ENCODE measurements around the gene PHYKPL. TPM values are rescaled to one million over a fixed set of nuclear protein-coding genes. Genes with fewer than 3 reads are reported as not detected.

Gene PHYKPL
- polyA plus RNA-seq, 1 donor (not counting 4 experiments of a cell fraction or from before 2014, with no cell fraction given): 38.8 TPM

GRCh38 chr5:178223196-178223773 is 9.3 kb downstream of the PHYKPL start:
- Histone ChIP-seq H3K79me2 (ENCODE audit: control insufficient read depth, insufficient read depth, low read length) (no peaks in the 10 kb centered on the region), H2AFZ (ENCODE audit: control insufficient read depth, low read length) (no peak overlapping the region), H4K20me1 (ENCODE audit: control insufficient read depth, extremely low read depth, insufficient read depth, low read length) (peaks cover 4% of the 10 kb centered on the region), H3K27ac (ENCODE audit: control insufficient read depth, insufficient read depth, low read length) (no peak overlapping the region), H3K27me3 (ENCODE audit: control insufficient read depth, extremely low read depth, insufficient read depth, low read length) (no peaks in the 10 kb centered on the region), H3K4me1 (ENCODE audit: control insufficient read depth, extremely low read depth, insufficient read depth, low read length) (peaks cover 10% of the 10 kb centered on the region), H3K9me3 (ENCODE audit: control insufficient read depth, low read depth, low read length) (no peaks in the 10 kb centered on the region), H3K36me3 (ENCODE audit: control insufficient read depth in 2 of 2, extremely low read depth in 1 of 2, insufficient read depth in 2 of 2, low read length in 2 of 2) (peaks cover 13 to 14% of the 10 kb centered on the region in 2 experiments), H3K4me2 (ENCODE audit: control insufficient read depth, extremely low read depth, insufficient read depth, low read depth, low read length) (no peak overlapping the region), H3K4me3 (ENCODE audit: control insufficient read depth in 2 of 3, extremely low read depth in 1 of 3, insufficient read depth in 2 of 3, low read depth in 1 of 3, low read length in 3 of 3) (no peak overlapping the region), H3K9me1 (ENCODE audit: control insufficient read depth, extremely low read depth, insufficient read depth, low read length) (no peaks in the 10 kb centered on the region), H3K9ac (ENCODE audit: control insufficient read depth, extremely low read depth, insufficient read depth, low read length) (no peak overlapping the region)
- FAIRE-seq: no peak
- dilution Hi-C loops (cut with MboI; ENCODE audit: extremely low pct_ligation_motif_present, low sequenced_read_pairs): no loop called here
- DNase-seq (ENCODE audit: low read depth, low spot score): no peak
- peak in 2 of 3 experiments; percentile 13 to 27 for TF ChIP-seq CTCF (optimal IDR thresholded peaks at IDR 0.05 in 1 of 3, IDR thresholded peaks at IDR 0.05 in 1 of 3, conservative IDR thresholded peaks at IDR 0.05 in 1 of 3; ENCODE audit: extremely low read depth in 1 of 3, insufficient read depth in 2 of 3, low read length in 3 of 3)
- no peak for TF ChIP-seq EZH2 (IDR thresholded peaks at IDR 0.05; ENCODE audit: low read length)

GRCh38 chr5:178222292-178222691 is 10.3 kb downstream of the PHYKPL start:
- dilution Hi-C loops (cut with MboI; ENCODE audit: extremely low pct_ligation_motif_present, low sequenced_read_pairs): no loop called here
- H3K4me1 ChIP-seq (ENCODE audit: control insufficient read depth, extremely low read depth, insufficient read depth, low read length): peaks cover under 1% of the 10 kb centered on the region
- no peak overlapping the region for H3K9ac ChIP-seq (ENCODE audit: control insufficient read depth, extremely low read depth, insufficient read depth, low read length)
- TF ChIP-seq CTCF (optimal IDR thresholded peaks at IDR 0.05 in 1 of 3, IDR thresholded peaks at IDR 0.05 in 1 of 3, conservative IDR thresholded peaks at IDR 0.05 in 1 of 3; ENCODE audit: extremely low read depth in 1 of 3, insufficient read depth in 2 of 3, low read length in 3 of 3) (no peak), EZH2 (IDR thresholded peaks at IDR 0.05; ENCODE audit: low read length) (no peak)
- no peaks in the 10 kb centered on the region for H3K9me1 ChIP-seq (ENCODE audit: control insufficient read depth, extremely low read depth, insufficient read depth, low read length)
- FAIRE-seq (no peak), DNase-seq (ENCODE audit: low read depth, low spot score) (no peak)
- no peak overlapping the region for H3K4me3 ChIP-seq (ENCODE audit: control insufficient read depth in 2 of 3, extremely low read depth in 1 of 3, insufficient read depth in 2 of 3, low read depth in 1 of 3, low read length in 3 of 3)
- no peak overlapping the region for H3K4me2 ChIP-seq (ENCODE audit: control insufficient read depth, extremely low read depth, insufficient read depth, low read depth, low read length)
- no peaks in the 10 kb centered on the region for H3K79me2 ChIP-seq (ENCODE audit: control insufficient read depth, insufficient read depth, low read length)
- peaks cover 7 to 10% of the 10 kb centered on the region in 2 experiments for H3K36me3 ChIP-seq (ENCODE audit: control insufficient read depth in 2 of 2, extremely low read depth in 1 of 2, insufficient read depth in 2 of 2, low read length in 2 of 2)
- no peaks in the 10 kb centered on the region for H4K20me1 ChIP-seq (ENCODE audit: control insufficient read depth, extremely low read depth, insufficient read depth, low read length)
- H3K9me3 ChIP-seq (ENCODE audit: control insufficient read depth, low read depth, low read length): no peaks in the 10 kb centered on the region
- H3K27ac ChIP-seq (ENCODE audit: control insufficient read depth, insufficient read depth, low read length): no peak overlapping the region
- no peak overlapping the region for H2AFZ ChIP-seq (ENCODE audit: control insufficient read depth, low read length)
- H3K27me3 ChIP-seq (ENCODE audit: control insufficient read depth, extremely low read depth, insufficient read depth, low read length): no peaks in the 10 kb centered on the region
